Smooth muscle cell (in vitro differentiated cells): Measurements from ENCODE around the gene PHC3. TPM values are rescaled to one million over a fixed set of nuclear protein-coding genes. Genes with fewer than 3 reads are reported as not detected.

ENCODE experiments used
- DNase-seq: peaks from one replicate; lab custom pipeline; 2025; ENCODE audit not compliant: unreplicated experiment; lab: John Stamatoyannopoulos, UW
- H2AFZ ChIP-seq: fragments of 200-600 bp; sonication (generic); 2 replicates; pipeline ENCODE4 v1.6.0; 2016; ENCODE audit warnings: antibody characterized with exemption, low read depth, mild to moderate bottlenecking
- H3F3A ChIP-seq: fragments of 200-600 bp; sonication (generic); 2 replicates; pipeline ENCODE4 v1.6.0; 2017; ENCODE audit warnings: antibody characterized with exemption, low read depth
- H3K27ac ChIP-seq: fragments of 200-600 bp; sonication (generic); 2 replicates; pipeline ENCODE4 v1.5.1; 2016; ENCODE audit warnings: low read depth, mild to moderate bottlenecking
- H3K27me3 ChIP-seq: fragments of 200-600 bp; sonication (generic); 2 replicates; pipeline ENCODE4 v1.6.1; 2016; ENCODE audit warnings: low read depth, mild to moderate bottlenecking
- H3K36me3 ChIP-seq: fragments of 200-600 bp; sonication (generic); 2 replicates; pipeline ENCODE4 v1.5.1; 2016; ENCODE audit warnings: low read depth
- H3K4me1 ChIP-seq: fragments of 200-600 bp; sonication (generic); 2 replicates; pipeline ENCODE4 v1.5.1; 2016; ENCODE audit warnings: low read depth
- H3K4me2 ChIP-seq: fragments of 200-600 bp; sonication (generic); 2 replicates; pipeline ENCODE4 v1.6.0; 2016; ENCODE audit warnings: mild to moderate bottlenecking
- H3K4me3 ChIP-seq: fragments of 200-600 bp; sonication (generic); 2 replicates; pipeline ENCODE4 v1.5.1; 2016; ENCODE audit warnings: mild to moderate bottlenecking
- H3K79me2 ChIP-seq: fragments of 200-600 bp; sonication (generic); 2 replicates; pipeline ENCODE4 v1.6.0; 2016; ENCODE audit warnings: low read depth, mild to moderate bottlenecking
- H3K9ac ChIP-seq: fragments of 200-600 bp; sonication (generic); 2 replicates; pipeline ENCODE4 v1.6.0; 2016; ENCODE audit warnings: low read depth
- H3K9me3 ChIP-seq: fragments of 200-600 bp; sonication (generic); replicated peaks from 2 replicates; pipeline ENCODE4 v1.5.1; 2016; ENCODE audit warnings: low read depth
- H4K20me1 ChIP-seq: fragments of 200-600 bp; sonication (generic); 2 replicates; pipeline ENCODE4 v1.6.0; 2016; ENCODE audit warnings: low read depth
- CTCF ChIP-seq: fragments of 200-600 bp; sonication (generic); IDR thresholded peaks from 2 replicates; pipeline ENCODE4 v1.5.1; 2017; ENCODE audit warnings: borderline replicate concordance, mild to moderate bottlenecking, antibody characterized with exemption; ENCODE audit not compliant: insufficient read depth, poor library complexity, severe bottlenecking
- WGBS: methylation state at CpG from one replicate; pipeline ENCODE4 v1.1.7; 2016; ENCODE audit warnings: low lambda C conversion rate; 5-methylcytosine and 5-hydroxymethylcytosine counted together
- polyA plus RNA-seq: library from polyadenylated mRNA; unstranded; fragments of >200 nt; fragmentation: Nextera tagmentation; extraction: Ambion mirVana; gene quantifications from 2 replicates; pipeline ENCODE4 v1.2.1, GENCODE V29; 2016
- total RNA-seq: library from RNA; depleted of rRNA; stranded (reverse); fragments of >200 nt; gene quantifications from 2 replicates; pipeline ENCODE4 v1.2.3, GENCODE V29; 2014

The PHC3 gene
- total and polyA plus RNA-seq, 2 experiments from 2014 or later = 28.8 to 33.1 TPM

GRCh38 chr3:170075441-170076091, 106.0 kb downstream of the PHC3 start:
- H3K79me2 ChIP-seq = no peaks in the 10 kb centered on the region
- H3K4me1 ChIP-seq = no peaks in the 10 kb centered on the region
- H4K20me1 ChIP-seq = no peaks in the 10 kb centered on the region
- no peak for TF ChIP-seq CTCF
- H3K27me3 ChIP-seq = no peaks in the 10 kb centered on the region
- DNase-seq = no peak
- H3K9ac ChIP-seq = no peak overlapping the region
- no peak overlapping the region for H2AFZ ChIP-seq
- no peaks in the 10 kb centered on the region for H3K36me3 ChIP-seq
- H3K4me3 ChIP-seq = no peak overlapping the region
- H3F3A ChIP-seq = no peaks in the 10 kb centered on the region
- 98% methylated on average over 4 of the region's 4 CpGs for WGBS
- no peaks in the 10 kb centered on the region for H3K9me3 ChIP-seq
- no peak overlapping the region for H3K27ac ChIP-seq
- H3K4me2 ChIP-seq = no peak overlapping the region

GRCh38 chr3:170064108-170064507, 117.4 kb downstream of the PHC3 start:
- no peaks in the 10 kb centered on the region for H3K27me3 ChIP-seq
- no peak for TF ChIP-seq CTCF
- no peak overlapping the region for H3K4me2 ChIP-seq
- 90% methylated on average over 18 of the region's 18 CpGs for WGBS
- no peak for DNase-seq
- no peak overlapping the region for H2AFZ ChIP-seq
- H3K4me3 ChIP-seq = no peak overlapping the region
- H3K9ac ChIP-seq = no peak overlapping the region
- H3K27ac ChIP-seq = no peak overlapping the region
- H4K20me1 ChIP-seq = no peaks in the 10 kb centered on the region
- H3K79me2 ChIP-seq = no peaks in the 10 kb centered on the region
- no peaks in the 10 kb centered on the region for H3F3A ChIP-seq
- no peaks in the 10 kb centered on the region for H3K4me1 ChIP-seq
- no peaks in the 10 kb centered on the region for H3K36me3 ChIP-seq
- no peaks in the 10 kb centered on the region for H3K9me3 ChIP-seq

GRCh38 chr3:170063691-170064090, 117.8 kb downstream of the PHC3 start:
- TF ChIP-seq CTCF = no peak
- H3K4me3 ChIP-seq = no peak overlapping the region
- no peaks in the 10 kb centered on the region for H3K36me3 ChIP-seq
- H3K27me3 ChIP-seq = no peaks in the 10 kb centered on the region
- WGBS = 93% methylated on average over 15 of the region's 15 CpGs
- no peak overlapping the region for H2AFZ ChIP-seq
- no peak overlapping the region for H3K9ac ChIP-seq
- no peaks in the 10 kb centered on the region for H3K79me2 ChIP-seq
- H3K4me1 ChIP-seq = no peaks in the 10 kb centered on the region
- no peaks in the 10 kb centered on the region for H3F3A ChIP-seq
- DNase-seq = no peak
- no peaks in the 10 kb centered on the region for H3K9me3 ChIP-seq
- no peak overlapping the region for H3K27ac ChIP-seq
- H3K4me2 ChIP-seq = no peak overlapping the region
- H4K20me1 ChIP-seq = no peaks in the 10 kb centered on the region

GRCh38 chr3:170062769-170063168, 118.8 kb downstream of the PHC3 start:
- WGBS = 94% methylated on average over 16 of the region's 16 CpGs
- H3K9me3 ChIP-seq = no peaks in the 10 kb centered on the region
- TF ChIP-seq CTCF = no peak
- no peak overlapping the region for H2AFZ ChIP-seq
- H3K4me1 ChIP-seq = no peaks in the 10 kb centered on the region
- H3K4me3 ChIP-seq = no peak overlapping the region
- no peaks in the 10 kb centered on the region for H3K27me3 ChIP-seq
- H3K79me2 ChIP-seq = no peaks in the 10 kb centered on the region
- no peak overlapping the region for H3K4me2 ChIP-seq
- no peaks in the 10 kb centered on the region for H3F3A ChIP-seq
- no peaks in the 10 kb centered on the region for H4K20me1 ChIP-seq
- H3K27ac ChIP-seq = no peak overlapping the region
- H3K36me3 ChIP-seq = no peaks in the 10 kb centered on the region
- DNase-seq = no peak
- no peak overlapping the region for H3K9ac ChIP-seq
